ENCODE results near the gene TOP2A. TPM values are rescaled to one million over a fixed set of nuclear protein-coding genes. Genes with fewer than 3 reads are reported as not detected.

Gene TOP2A
- total and polyA plus RNA-seq, 9 of the 15 experiments (the other 6 are each of a cell fraction or from before 2014, with no cell fraction given) = 133 to 347 (median 259) TPM

DNA sequence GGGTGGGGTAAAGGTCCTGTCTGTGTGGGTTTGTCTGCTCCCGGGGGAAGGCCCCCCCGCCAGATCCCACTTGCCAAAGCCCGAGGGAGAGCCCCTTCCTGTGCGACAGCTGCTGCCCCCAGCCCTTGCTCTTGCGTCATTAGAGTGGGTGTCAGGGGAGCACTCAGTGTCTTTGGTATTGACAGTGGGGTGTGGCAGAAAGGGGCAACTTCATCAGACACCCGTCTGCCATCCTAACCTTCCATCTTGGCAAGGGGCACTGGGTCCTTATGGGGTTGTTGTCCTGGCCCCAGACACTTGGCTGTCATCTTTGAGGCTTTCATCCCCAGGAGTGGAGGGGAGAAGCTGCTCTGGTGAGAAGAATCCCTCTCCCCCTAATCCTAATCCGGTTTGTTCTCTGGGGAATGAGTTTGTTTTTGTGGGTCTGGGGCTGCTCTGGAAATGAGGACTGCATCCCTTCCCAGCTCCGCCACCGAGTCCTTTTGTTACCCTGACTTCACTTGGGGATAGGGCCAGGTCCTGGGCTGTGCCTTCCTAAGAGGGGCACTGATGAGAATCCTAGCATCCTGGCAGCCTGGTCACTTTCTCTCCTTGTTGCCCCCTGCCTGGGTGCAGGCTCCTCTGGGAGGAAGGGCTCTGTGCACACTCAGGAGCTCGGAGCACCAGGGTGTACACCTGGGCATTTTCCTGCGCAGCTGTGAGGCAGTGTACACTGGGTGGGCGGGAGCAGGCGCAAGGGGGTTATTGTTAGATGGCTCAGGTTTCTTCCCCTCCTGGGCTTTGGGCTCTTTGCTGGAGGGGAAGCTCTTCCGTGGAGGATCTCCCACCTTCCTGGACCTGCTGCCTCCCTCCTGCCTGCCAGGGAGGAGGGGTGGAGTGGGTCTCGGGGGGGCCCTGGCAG is 74.2 kb downstream of the TOP2A start:
- H3K36me3 ChIP-seq (ENCODE audit: control insufficient read depth, insufficient read depth, low read length) = peaks cover 28% of the 10 kb centered on the region; the same call in 1 of the 3 replicates
- no peaks in the 10 kb centered on the region; the same call in 1 of the 2 replicates for H4K20me1 ChIP-seq (replicated peaks; ENCODE audit: control insufficient read depth, insufficient read depth, low read length)
- 52% methylated on average over 15 of the region's 15 CpGs for WGBS (ENCODE audit: insufficient coverage, low coverage, missing lambda C conversion rate)
- no peak overlapping the region for H2AFZ ChIP-seq (ENCODE audit: low read depth, low read length)
- intact Hi-C loops (cut with micrococcal nuclease) (loop anchor here (5.0 kb wide), 1 partner anchor 36 kb away; the partner anchor contains the start of gene RARA), in situ Hi-C loops (cut with MboI) (no loop called here)
- peak overlapping the region; percentile 60 for H3K4me3 ChIP-seq
- H3K9me1 ChIP-seq (ENCODE audit: control insufficient read depth, insufficient read depth, low read length) = no peaks in the 10 kb centered on the region
- BruUV-seq (replicated peaks) = TSS peak; percentile 43
- DNase-seq (ENCODE audit: extremely low read depth in 1 of 4, low spot score in 3 of 4) = no peak
- H3K27me3 ChIP-seq (ENCODE audit: control insufficient read depth in 2 of 2, insufficient read depth in 2 of 2, low read length in 2 of 2) = no peaks in the 10 kb centered on the region
- peaks cover 50 to 63% of the 10 kb centered on the region in 2 experiments for H3K4me1 ChIP-seq (replicated peaks in 1 of 2; ENCODE audit: control insufficient read depth in 2 of 2, insufficient read depth in 2 of 2, low read length in 2 of 2)
- peak overlapping the region; percentile 70 to 89 for H3K9ac ChIP-seq (ENCODE audit: insufficient read depth in 1 of 2, low read depth in 2 of 2, low read length in 2 of 2)
- FAIRE-seq = no peak
- H3K4me2 ChIP-seq (ENCODE audit: insufficient read depth, low read length) = peak overlapping the region; percentile 83
- ChIA-PET CTCF (ENCODE audit: low intra/inter-chr PET ratio) (no interaction called here), POLR2A (interaction anchor here (0.9 to 1.5 kb wide), 5 partner anchors 11 to 54 kb away, joined by 3 to 5 read pairs (median 3); no protein-coding TSS in a partner anchor)
- H3K79me2 ChIP-seq (ENCODE audit: control insufficient read depth, insufficient read depth, low read length) = peaks cover 63% of the 10 kb centered on the region
- peak overlapping the region; percentile 91; the same call in 2 of the 3 replicates for H3K27ac ChIP-seq (ENCODE audit: extremely low read depth, low read depth, low read length)
- no peaks in the 10 kb centered on the region for H3K9me3 ChIP-seq (replicated peaks; ENCODE audit: control insufficient read depth, insufficient read depth, low read depth, low read length)
- ATAC-seq = no peak
- TF ChIP-seq, protein P1, sequence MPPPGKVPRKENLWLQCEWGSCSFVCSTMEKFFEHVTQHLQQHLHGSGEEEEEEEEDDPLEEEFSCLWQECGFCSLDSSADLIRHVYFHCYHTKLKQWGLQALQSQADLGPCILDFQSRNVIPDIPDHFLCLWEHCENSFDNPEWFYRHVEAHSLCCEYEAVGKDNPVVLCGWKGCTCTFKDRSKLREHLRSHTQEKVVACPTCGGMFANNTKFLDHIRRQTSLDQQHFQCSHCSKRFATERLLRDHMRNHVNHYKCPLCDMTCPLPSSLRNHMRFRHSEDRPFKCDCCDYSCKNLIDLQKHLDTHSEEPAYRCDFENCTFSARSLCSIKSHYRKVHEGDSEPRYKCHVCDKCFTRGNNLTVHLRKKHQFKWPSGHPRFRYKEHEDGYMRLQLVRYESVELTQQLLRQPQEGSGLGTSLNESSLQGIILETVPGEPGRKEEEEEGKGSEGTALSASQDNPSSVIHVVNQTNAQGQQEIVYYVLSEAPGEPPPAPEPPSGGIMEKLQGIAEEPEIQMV (tag; conservative IDR thresholded peaks at IDR 0.05; ENCODE audit: low read depth) = no peak
- TF ChIP-seq, protein P2, sequence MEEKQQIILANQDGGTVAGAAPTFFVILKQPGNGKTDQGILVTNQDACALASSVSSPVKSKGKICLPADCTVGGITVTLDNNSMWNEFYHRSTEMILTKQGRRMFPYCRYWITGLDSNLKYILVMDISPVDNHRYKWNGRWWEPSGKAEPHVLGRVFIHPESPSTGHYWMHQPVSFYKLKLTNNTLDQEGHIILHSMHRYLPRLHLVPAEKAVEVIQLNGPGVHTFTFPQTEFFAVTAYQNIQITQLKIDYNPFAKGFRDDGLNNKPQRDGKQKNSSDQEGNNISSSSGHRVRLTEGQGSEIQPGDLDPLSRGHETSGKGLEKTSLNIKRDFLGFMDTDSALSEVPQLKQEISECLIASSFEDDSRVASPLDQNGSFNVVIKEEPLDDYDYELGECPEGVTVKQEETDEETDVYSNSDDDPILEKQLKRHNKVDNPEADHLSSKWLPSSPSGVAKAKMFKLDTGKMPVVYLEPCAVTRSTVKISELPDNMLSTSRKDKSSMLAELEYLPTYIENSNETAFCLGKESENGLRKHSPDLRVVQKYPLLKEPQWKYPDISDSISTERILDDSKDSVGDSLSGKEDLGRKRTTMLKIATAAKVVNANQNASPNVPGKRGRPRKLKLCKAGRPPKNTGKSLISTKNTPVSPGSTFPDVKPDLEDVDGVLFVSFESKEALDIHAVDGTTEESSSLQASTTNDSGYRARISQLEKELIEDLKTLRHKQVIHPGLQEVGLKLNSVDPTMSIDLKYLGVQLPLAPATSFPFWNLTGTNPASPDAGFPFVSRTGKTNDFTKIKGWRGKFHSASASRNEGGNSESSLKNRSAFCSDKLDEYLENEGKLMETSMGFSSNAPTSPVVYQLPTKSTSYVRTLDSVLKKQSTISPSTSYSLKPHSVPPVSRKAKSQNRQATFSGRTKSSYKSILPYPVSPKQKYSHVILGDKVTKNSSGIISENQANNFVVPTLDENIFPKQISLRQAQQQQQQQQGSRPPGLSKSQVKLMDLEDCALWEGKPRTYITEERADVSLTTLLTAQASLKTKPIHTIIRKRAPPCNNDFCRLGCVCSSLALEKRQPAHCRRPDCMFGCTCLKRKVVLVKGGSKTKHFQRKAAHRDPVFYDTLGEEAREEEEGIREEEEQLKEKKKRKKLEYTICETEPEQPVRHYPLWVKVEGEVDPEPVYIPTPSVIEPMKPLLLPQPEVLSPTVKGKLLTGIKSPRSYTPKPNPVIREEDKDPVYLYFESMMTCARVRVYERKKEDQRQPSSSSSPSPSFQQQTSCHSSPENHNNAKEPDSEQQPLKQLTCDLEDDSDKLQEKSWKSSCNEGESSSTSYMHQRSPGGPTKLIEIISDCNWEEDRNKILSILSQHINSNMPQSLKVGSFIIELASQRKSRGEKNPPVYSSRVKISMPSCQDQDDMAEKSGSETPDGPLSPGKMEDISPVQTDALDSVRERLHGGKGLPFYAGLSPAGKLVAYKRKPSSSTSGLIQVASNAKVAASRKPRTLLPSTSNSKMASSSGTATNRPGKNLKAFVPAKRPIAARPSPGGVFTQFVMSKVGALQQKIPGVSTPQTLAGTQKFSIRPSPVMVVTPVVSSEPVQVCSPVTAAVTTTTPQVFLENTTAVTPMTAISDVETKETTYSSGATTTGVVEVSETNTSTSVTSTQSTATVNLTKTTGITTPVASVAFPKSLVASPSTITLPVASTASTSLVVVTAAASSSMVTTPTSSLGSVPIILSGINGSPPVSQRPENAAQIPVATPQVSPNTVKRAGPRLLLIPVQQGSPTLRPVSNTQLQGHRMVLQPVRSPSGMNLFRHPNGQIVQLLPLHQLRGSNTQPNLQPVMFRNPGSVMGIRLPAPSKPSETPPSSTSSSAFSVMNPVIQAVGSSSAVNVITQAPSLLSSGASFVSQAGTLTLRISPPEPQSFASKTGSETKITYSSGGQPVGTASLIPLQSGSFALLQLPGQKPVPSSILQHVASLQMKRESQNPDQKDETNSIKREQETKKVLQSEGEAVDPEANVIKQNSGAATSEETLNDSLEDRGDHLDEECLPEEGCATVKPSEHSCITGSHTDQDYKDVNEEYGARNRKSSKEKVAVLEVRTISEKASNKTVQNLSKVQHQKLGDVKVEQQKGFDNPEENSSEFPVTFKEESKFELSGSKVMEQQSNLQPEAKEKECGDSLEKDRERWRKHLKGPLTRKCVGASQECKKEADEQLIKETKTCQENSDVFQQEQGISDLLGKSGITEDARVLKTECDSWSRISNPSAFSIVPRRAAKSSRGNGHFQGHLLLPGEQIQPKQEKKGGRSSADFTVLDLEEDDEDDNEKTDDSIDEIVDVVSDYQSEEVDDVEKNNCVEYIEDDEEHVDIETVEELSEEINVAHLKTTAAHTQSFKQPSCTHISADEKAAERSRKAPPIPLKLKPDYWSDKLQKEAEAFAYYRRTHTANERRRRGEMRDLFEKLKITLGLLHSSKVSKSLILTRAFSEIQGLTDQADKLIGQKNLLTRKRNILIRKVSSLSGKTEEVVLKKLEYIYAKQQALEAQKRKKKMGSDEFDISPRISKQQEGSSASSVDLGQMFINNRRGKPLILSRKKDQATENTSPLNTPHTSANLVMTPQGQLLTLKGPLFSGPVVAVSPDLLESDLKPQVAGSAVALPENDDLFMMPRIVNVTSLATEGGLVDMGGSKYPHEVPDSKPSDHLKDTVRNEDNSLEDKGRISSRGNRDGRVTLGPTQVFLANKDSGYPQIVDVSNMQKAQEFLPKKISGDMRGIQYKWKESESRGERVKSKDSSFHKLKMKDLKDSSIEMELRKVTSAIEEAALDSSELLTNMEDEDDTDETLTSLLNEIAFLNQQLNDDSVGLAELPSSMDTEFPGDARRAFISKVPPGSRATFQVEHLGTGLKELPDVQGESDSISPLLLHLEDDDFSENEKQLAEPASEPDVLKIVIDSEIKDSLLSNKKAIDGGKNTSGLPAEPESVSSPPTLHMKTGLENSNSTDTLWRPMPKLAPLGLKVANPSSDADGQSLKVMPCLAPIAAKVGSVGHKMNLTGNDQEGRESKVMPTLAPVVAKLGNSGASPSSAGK (IDR thresholded peaks at IDR 0.05) = no peak
- TF ChIP-seq, protein P3, sequence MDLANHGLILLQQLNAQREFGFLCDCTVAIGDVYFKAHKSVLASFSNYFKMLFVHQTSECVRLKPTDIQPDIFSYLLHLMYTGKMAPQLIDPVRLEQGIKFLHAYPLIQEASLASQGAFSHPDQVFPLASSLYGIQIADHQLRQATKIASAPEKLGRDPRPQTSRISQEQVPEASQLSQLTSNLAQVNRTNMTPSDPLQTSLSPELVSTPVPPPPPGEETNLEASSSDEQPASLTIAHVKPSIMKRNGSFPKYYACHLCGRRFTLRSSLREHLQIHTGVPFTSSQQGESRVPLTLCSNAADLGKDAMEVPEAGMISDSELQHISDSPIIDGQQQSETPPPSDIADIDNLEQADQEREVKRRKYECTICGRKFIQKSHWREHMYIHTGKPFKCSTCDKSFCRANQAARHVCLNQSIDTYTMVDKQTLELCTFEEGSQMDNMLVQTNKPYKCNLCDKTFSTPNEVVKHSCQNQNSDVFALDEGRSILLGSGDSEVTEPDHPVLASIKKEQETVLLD (IDR thresholded peaks at IDR 0.05) = no peak
